PC-9 (cell line): Measurements from ENCODE around the gene UQCC5. TPM values are rescaled to one million over a fixed set of nuclear protein-coding genes. Genes with fewer than 3 reads are reported as not detected.

Source experiments
- BruUV-seq: library from RNA; stranded (reverse); fragments of 400-500 nt; replicated peaks from 2 replicates; lab custom pipeline; 2021; lab: Mats Ljungman, UMichigan
- CTCF ChIA-PET: fragments of 300-600 bp; sonication (Branson Sonifier 250); formaldehyde crosslinking; loops from one replicate; lab custom pipeline; 2022; ENCODE audit warnings: antibody characterized with exemption; lab: Charles Lee
- POLR2A ChIA-PET: fragments of 300-600 bp; sonication (Branson Sonifier 250); formaldehyde crosslinking; loops from one replicate; lab custom pipeline; 2022; ENCODE audit warnings: antibody characterized with exemption; ENCODE audit not compliant: unreplicated experiment; lab: Charles Lee
- DNase-seq, 2 experiments: peaks; one replicate each; pipeline versions ENCODE4 v3.0.0 to v3.0.0-alpha.2; 2015 to 2022; ENCODE audit warnings: mixed read lengths in 1 of 2
- H2AFZ ChIP-seq: fragments of 200-600 bp; sonication (generic); 2 replicates; pipeline ENCODE4 v1.8.1; 2017; ENCODE audit warnings: antibody characterized with exemption
- H3F3A ChIP-seq: fragments of 200-600 bp; sonication (generic); 2 replicates; pipeline ENCODE4 v1.8.1; 2017; ENCODE audit warnings: antibody characterized with exemption, mild to moderate bottlenecking, low read depth; ENCODE audit not compliant: insufficient read depth
- H3K27ac ChIP-seq: fragments of 200-600 bp; sonication (generic); 2 replicates; pipeline ENCODE4 v1.6.1; 2016; ENCODE audit warnings: mixed run types
- H3K27me3 ChIP-seq: fragments of 200-600 bp; sonication (generic); 2 replicates; pipeline ENCODE4 v1.6.1; 2016; ENCODE audit warnings: low read depth, mixed run types; ENCODE audit not compliant: insufficient read depth
- H3K36me3 ChIP-seq: fragments of 200-600 bp; sonication (generic); 2 replicates; pipeline ENCODE4 v1.6.1; 2016; ENCODE audit warnings: low read depth, mixed run types
- H3K4me1 ChIP-seq: fragments of 200-600 bp; sonication (generic); replicated peaks from 2 replicates; pipeline ENCODE4 v1.6.1; 2016; ENCODE audit warnings: mixed run types; ENCODE audit not compliant: insufficient read depth
- H3K4me2 ChIP-seq: fragments of 200-600 bp; sonication (generic); 2 replicates; pipeline ENCODE4 v1.6.1; 2017; ENCODE audit warnings: mixed run types
- H3K4me3 ChIP-seq: fragments of 200-600 bp; sonication (generic); 2 replicates; pipeline ENCODE4 v1.6.1; 2016; ENCODE audit warnings: mixed run types
- H3K79me2 ChIP-seq: fragments of 200-600 bp; sonication (generic); 2 replicates; pipeline ENCODE4 v1.6.1; 2017; ENCODE audit warnings: low read depth, mixed run types
- H3K9me2 ChIP-seq: fragments of 200-600 bp; sonication (generic); 2 replicates; pipeline ENCODE4 v1.8.1; 2017; ENCODE audit warnings: mild to moderate bottlenecking; ENCODE audit not compliant: insufficient read depth
- H3K9me3 ChIP-seq: fragments of 200-600 bp; sonication (generic); 2 replicates; pipeline ENCODE4 v1.8.1; 2016; ENCODE audit warnings: low read depth; ENCODE audit not compliant: insufficient read depth
- H4K20me1 ChIP-seq: fragments of 200-600 bp; sonication (generic); 2 replicates; pipeline ENCODE4 v1.8.1; 2017; ENCODE audit not compliant: insufficient read depth
- EZH2 ChIP-seq: fragments of 200-600 bp; sonication (generic); IDR thresholded peaks from 2 replicates; pipeline ENCODE4 v1.8.0; 2017; ENCODE audit warnings: antibody characterized with exemption, low read depth
- intact Hi-C: fragments of 100-400 bp; cut with micrococcal nuclease; formaldehyde crosslinking; loops from one replicate; pipeline ENCODE4 v1.10.0; 2022; ENCODE audit not compliant: unreplicated experiment
- total RNA-seq: library from RNA; stranded (reverse); gene quantifications from 2 replicates; pipeline ENCODE4 v1.2.3, GENCODE V29; 2021
- TF ChIP-seq, protein P1 (sequence below): fragments of 200-600 bp; sonication (generic); conservative IDR thresholded peaks from 2 replicates; pipeline ENCODE4 v1.6.1; 2017; ENCODE audit warnings: mixed run types, antibody characterized with exemption, mild to moderate bottlenecking, moderate library complexity

Gene UQCC5
- total RNA-seq, 1 experiment from 2014 or later = 13.3 TPM

- Histone ChIP-seq H4K20me1 (no peaks in the 10 kb centered on the region), H3K9me2 (no peaks in the 10 kb centered on the region), H2AFZ (no peak overlapping the region), H3K9me3 (no peaks in the 10 kb centered on the region), H3F3A (peaks cover 13% of the 10 kb centered on the region; the same call in 1 of the 2 replicates), H3K79me2 (0 out of 2 replicates have a peak, but pooled peaks cover 11% of the 10 kb centered on the region), H3K4me2 (0 out of 2 replicates have a peak overlapping the region, but pooled peaks have one; percentile 91), H3K4me1 (peaks cover 15% of the 10 kb centered on the region), H3K27me3 (no peaks in the 10 kb centered on the region), H3K4me3 (no peak overlapping the region), H3K36me3 (no peaks in the 10 kb centered on the region), H3K27ac (no peak overlapping the region)
- TF ChIP-seq, protein P1, sequence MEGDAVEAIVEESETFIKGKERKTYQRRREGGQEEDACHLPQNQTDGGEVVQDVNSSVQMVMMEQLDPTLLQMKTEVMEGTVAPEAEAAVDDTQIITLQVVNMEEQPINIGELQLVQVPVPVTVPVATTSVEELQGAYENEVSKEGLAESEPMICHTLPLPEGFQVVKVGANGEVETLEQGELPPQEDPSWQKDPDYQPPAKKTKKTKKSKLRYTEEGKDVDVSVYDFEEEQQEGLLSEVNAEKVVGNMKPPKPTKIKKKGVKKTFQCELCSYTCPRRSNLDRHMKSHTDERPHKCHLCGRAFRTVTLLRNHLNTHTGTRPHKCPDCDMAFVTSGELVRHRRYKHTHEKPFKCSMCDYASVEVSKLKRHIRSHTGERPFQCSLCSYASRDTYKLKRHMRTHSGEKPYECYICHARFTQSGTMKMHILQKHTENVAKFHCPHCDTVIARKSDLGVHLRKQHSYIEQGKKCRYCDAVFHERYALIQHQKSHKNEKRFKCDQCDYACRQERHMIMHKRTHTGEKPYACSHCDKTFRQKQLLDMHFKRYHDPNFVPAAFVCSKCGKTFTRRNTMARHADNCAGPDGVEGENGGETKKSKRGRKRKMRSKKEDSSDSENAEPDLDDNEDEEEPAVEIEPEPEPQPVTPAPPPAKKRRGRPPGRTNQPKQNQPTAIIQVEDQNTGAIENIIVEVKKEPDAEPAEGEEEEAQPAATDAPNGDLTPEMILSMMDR = no peak
- no peak for TF ChIP-seq EZH2
- DNase-seq = no peak
- intact Hi-C loops = no loop called here
- ChIA-PET CTCF (no interaction called here), POLR2A (no interaction called here)
- BruUV-seq = no TSS peak
Observed at GRCh38 chr3:52530918-52531826, 5.2 kb upstream of the UQCC5 start.

- Histone ChIP-seq H3K4me3 (peak overlapping the region; percentile 63), H3K9me3 (no peaks in the 10 kb centered on the region), H3K79me2 (peaks cover 14% of the 10 kb centered on the region), H2AFZ (no peak overlapping the region), H3F3A (peaks cover 13% of the 10 kb centered on the region; the same call in 1 of the 2 replicates), H3K36me3 (no peaks in the 10 kb centered on the region), H3K4me1 (peaks cover 10% of the 10 kb centered on the region), H3K27me3 (no peaks in the 10 kb centered on the region), H3K9me2 (no peaks in the 10 kb centered on the region), H3K4me2 (peak overlapping the region; percentile 91), H3K27ac (no peak overlapping the region), H4K20me1 (peaks cover under 1% of the 10 kb centered on the region; the same call in 1 of the 2 replicates)
- POLR2A ChIA-PET = no interaction called here
- intact Hi-C loops = no loop called here
- DNase-seq = no peak
- TSS peak; percentile 69 for BruUV-seq
- CTCF ChIA-PET = no interaction called here
- TF ChIP-seq, protein P1 = no peak
- TF ChIP-seq EZH2 = no peak
Observed at GRCh38 chr3:52531860-52532516, 4.4 kb upstream of the UQCC5 start.

- H3K4me3 ChIP-seq = peak overlapping the region; percentile 63
- TF ChIP-seq, protein P1 = no peak
- no peak for TF ChIP-seq EZH2
- H2AFZ ChIP-seq = peak overlapping the region; percentile 86; the same call in 1 of the 2 replicates
- no peaks in the 10 kb centered on the region for H3K9me3 ChIP-seq
- ChIA-PET CTCF (no interaction called here), POLR2A (no interaction called here)
- intact Hi-C loops = no loop called here
- no peaks in the 10 kb centered on the region for H3K9me2 ChIP-seq
- H3K36me3 ChIP-seq = no peaks in the 10 kb centered on the region
- no peaks in the 10 kb centered on the region for H3K27me3 ChIP-seq
- DNase-seq = peak in 1 of 2 experiments; percentile 37
- H3F3A ChIP-seq = peaks cover 18% of the 10 kb centered on the region; the same call in 1 of the 2 replicates
- H3K27ac ChIP-seq = no peak overlapping the region
- H3K79me2 ChIP-seq = peaks cover 19% of the 10 kb centered on the region
- H3K4me1 ChIP-seq = peaks cover 9% of the 10 kb centered on the region
- no TSS peak for BruUV-seq
- peak overlapping the region; percentile 91 for H3K4me2 ChIP-seq
- H4K20me1 ChIP-seq = peaks cover 5% of the 10 kb centered on the region; the same call in 1 of the 2 replicates
Observed at GRCh38 chr3:52532517-52532837, 3.9 kb upstream of the UQCC5 start.
